Muscle of leg (tissue), 11 donors: ENCODE measurements around the gene KRT15. TPM values are rescaled to one million over a fixed set of nuclear protein-coding genes. Genes with fewer than 3 reads are reported as not detected.

Experiments used
- DNase-seq: peaks from one replicate; pipeline ENCODE4 v3.0.0; 2013
- H3K27ac ChIP-seq: one replicate; pipeline ENCODE4 v1.5.1; 2013; ENCODE audit warnings: mild to moderate bottlenecking, low read length, control low read depth
- H3K27me3 ChIP-seq: one replicate; pipeline ENCODE4 v1.6.1; 2013; ENCODE audit warnings: low read length; ENCODE audit not compliant: control insufficient read depth, insufficient read depth
- H3K36me3 ChIP-seq: one replicate; pipeline ENCODE4 v1.6.1; 2013; ENCODE audit warnings: low read length; ENCODE audit not compliant: control insufficient read depth, insufficient read depth
- H3K4me1 ChIP-seq: one replicate; pipeline ENCODE4 v1.6.1; 2013; ENCODE audit warnings: low read length; ENCODE audit not compliant: control insufficient read depth, insufficient read depth
- H3K4me3 ChIP-seq: one replicate; pipeline ENCODE4 v1.5.1; 2013; ENCODE audit warnings: low read length, control low read depth
- H3K9me3 ChIP-seq: replicated peaks from 2 replicates; pipeline ENCODE4 v1.6.1; 2013; ENCODE audit warnings: low read depth, low read length; ENCODE audit not compliant: control insufficient read depth
- WGBS: methylation state at CpG from one replicate; pipeline ENCODE4 v1.1.5; 2013; ENCODE audit warnings: missing lambda C conversion rate; ENCODE audit not compliant: insufficient coverage; 5-methylcytosine and 5-hydroxymethylcytosine counted together
- polyA plus RNA-seq, 8 donors: library from polyadenylated mRNA; unstranded; fragments of 120-200 nt; gene quantifications; one replicate each; pipeline versions ENCODE4 v1.2.1 to v1.2.3, GENCODE V29; 2013; ENCODE audit warnings: inconsistent platforms in 1 of 8, low replicate concordance in 1 of 8; ENCODE audit not compliant: insufficient read length in 8 of 8, insufficient read depth in 1 of 8
- total RNA-seq: library from RNA; stranded (reverse); fragments of 120-200 nt; gene quantifications from one replicate; pipeline ENCODE4 v1.2.4, GENCODE V29; 2013

KRT15 gene
- total and polyA plus RNA-seq, 9 donors = 0.04 to 68.8 (median 0.21) TPM; not detected in 2

GRCh38 chr17:41492771-41493170 lies 25.9 kb downstream of the KRT15 start:
- Histone ChIP-seq H3K4me1 (peaks cover 9% of the 10 kb centered on the region), H3K4me3 (no peak overlapping the region), H3K27me3 (peaks cover 5% of the 10 kb centered on the region), H3K9me3 (no peaks in the 10 kb centered on the region), H3K27ac (no peak overlapping the region), H3K36me3 (no peaks in the 10 kb centered on the region)
- peak; percentile 56 for DNase-seq
- 27% methylated on average over 2 of the region's 4 CpGs for WGBS

GRCh38 chr17:41492351-41492750 lies 26.3 kb downstream of the KRT15 start:
- Histone ChIP-seq H3K36me3 (no peaks in the 10 kb centered on the region), H3K27me3 (peaks cover 5% of the 10 kb centered on the region), H3K27ac (no peak overlapping the region), H3K4me1 (peaks cover 9% of the 10 kb centered on the region), H3K4me3 (no peak overlapping the region), H3K9me3 (no peaks in the 10 kb centered on the region)
- DNase-seq = peak; percentile 52
- 43% methylated on average over 4 of the region's 6 CpGs for WGBS

- Histone ChIP-seq H3K4me3 (no peak overlapping the region), H3K36me3 (no peaks in the 10 kb centered on the region), H3K27ac (no peak overlapping the region), H3K27me3 (peaks cover 5% of the 10 kb centered on the region), H3K4me1 (peaks cover 9% of the 10 kb centered on the region), H3K9me3 (no peaks in the 10 kb centered on the region)
- no CpG with 5 or more reads among the region's 2 CpGs for WGBS
- DNase-seq = no peak
Observed at GRCh38 chr17:41491476-41491875, 27.2 kb downstream of the KRT15 start.

GRCh38 chr17:41490000-41490990 lies 28.4 kb downstream of the KRT15 start:
- WGBS = 60% methylated on average over 6 of the region's 10 CpGs
- DNase-seq = no peak
- Histone ChIP-seq H3K4me3 (no peak overlapping the region), H3K27ac (no peak overlapping the region), H3K27me3 (peaks cover 8% of the 10 kb centered on the region), H3K9me3 (no peaks in the 10 kb centered on the region), H3K36me3 (no peaks in the 10 kb centered on the region), H3K4me1 (peaks cover 8% of the 10 kb centered on the region)

- no peaks in the 10 kb centered on the region for H3K9me3 ChIP-seq
- DNase-seq = no peak
- 89% methylated on average over 12 of the region's 12 CpGs for WGBS
- no peaks in the 10 kb centered on the region for H3K36me3 ChIP-seq
- no peak within 1 kb of the TSS for H3K27ac ChIP-seq
- peaks cover 6% of the 10 kb centered on the region for H3K4me1 ChIP-seq
- no peak within 1 kb of the TSS for H3K4me3 ChIP-seq
- H3K27me3 ChIP-seq = peaks cover 9% of the 10 kb centered on the region
Observed at GRCh38 chr17:41489531-41489930, 29.2 kb downstream of the KRT15 start, which contains the start of gene KRT36. Gene KRT36 (minus strand): TSS chr17:41489910. CDS start chr17:41489864, 46 bp downstream.

- H3K27me3 ChIP-seq = peaks cover 11% of the 10 kb centered on the region
- DNase-seq = no peak
- no peak overlapping the region for H3K27ac ChIP-seq
- no peaks in the 10 kb centered on the region for H3K4me1 ChIP-seq
- H3K9me3 ChIP-seq = no peaks in the 10 kb centered on the region
- WGBS = 62% methylated on average over 19 of the region's 29 CpGs
- H3K36me3 ChIP-seq = no peaks in the 10 kb centered on the region
- H3K4me3 ChIP-seq = no peak overlapping the region
Observed at GRCh38 chr17:41486809-41487530, 31.7 kb downstream of the KRT15 start.

GRCh38 chr17:41486316-41486715 lies 32.4 kb downstream of the KRT15 start:
- DNase-seq = no peak
- H3K36me3 ChIP-seq = no peaks in the 10 kb centered on the region
- peaks cover 8% of the 10 kb centered on the region for H3K27me3 ChIP-seq
- H3K9me3 ChIP-seq = no peaks in the 10 kb centered on the region
- no peak overlapping the region for H3K4me3 ChIP-seq
- no peak overlapping the region for H3K27ac ChIP-seq
- WGBS = 94% methylated on average over 13 of the region's 13 CpGs
- no peaks in the 10 kb centered on the region for H3K4me1 ChIP-seq

GRCh38 chr17:41484920-41485904 lies 33.5 kb downstream of the KRT15 start:
- Histone ChIP-seq H3K36me3 (no peaks in the 10 kb centered on the region), H3K27ac (no peak overlapping the region), H3K9me3 (no peaks in the 10 kb centered on the region), H3K27me3 (peaks cover 6% of the 10 kb centered on the region), H3K4me1 (no peaks in the 10 kb centered on the region), H3K4me3 (no peak overlapping the region)
- no peak for DNase-seq
- WGBS = 83% methylated on average over 8 of the region's 8 CpGs

- 66% methylated on average over 2 of the region's 7 CpGs for WGBS
- no peak overlapping the region for H3K27ac ChIP-seq
- H3K4me3 ChIP-seq = no peak overlapping the region
- peaks cover 6% of the 10 kb centered on the region for H3K27me3 ChIP-seq
- no peaks in the 10 kb centered on the region for H3K9me3 ChIP-seq
- H3K36me3 ChIP-seq = no peaks in the 10 kb centered on the region
- no peaks in the 10 kb centered on the region for H3K4me1 ChIP-seq
- no peak for DNase-seq
Observed at GRCh38 chr17:41483991-41484826, 34.5 kb downstream of the KRT15 start.
